IPS-18a (cell line): ENCODE measurements around the gene ITPK1.

Source experiments
- H3K27ac ChIP-seq: one replicate; pipeline ENCODE4 v1.5.1; 2013; ENCODE audit warnings: low read length
- H3K27me3 ChIP-seq: one replicate; pipeline ENCODE4 v1.6.1; 2013; ENCODE audit warnings: mild to moderate bottlenecking, low read length; ENCODE audit not compliant: control insufficient read depth, insufficient read depth
- H3K36me3 ChIP-seq: one replicate; pipeline ENCODE4 v1.6.1; 2013; ENCODE audit warnings: low read depth, low read length; ENCODE audit not compliant: control insufficient read depth
- H3K4me1 ChIP-seq: one replicate; pipeline ENCODE4 v1.6.1; 2013; ENCODE audit warnings: low read depth, low read length; ENCODE audit not compliant: control insufficient read depth
- H3K4me3 ChIP-seq: one replicate; pipeline ENCODE4 v1.5.1; 2013; ENCODE audit warnings: low read length
- H3K9ac ChIP-seq: one replicate; pipeline ENCODE4 v1.6.1; 2013; ENCODE audit warnings: mild to moderate bottlenecking, low read length, moderate library complexity
- H3K9me3 ChIP-seq: one replicate; pipeline ENCODE4 v1.6.1; 2013; ENCODE audit warnings: low read depth, low read length; ENCODE audit not compliant: control insufficient read depth

Gene ITPK1

GRCh38 chr14:93089521-93090269 is 26.0 kb downstream of the ITPK1 start:
- H3K27me3 ChIP-seq, result no peaks in the 10 kb centered on the region
- no peak overlapping the region for H3K4me3 ChIP-seq
- H3K36me3 ChIP-seq, result no peaks in the 10 kb centered on the region
- H3K4me1 ChIP-seq, result peaks cover 14% of the 10 kb centered on the region
- no peak overlapping the region for H3K9ac ChIP-seq
- H3K27ac ChIP-seq, result no peak overlapping the region
- no peaks in the 10 kb centered on the region for H3K9me3 ChIP-seq

GRCh38 chr14:93086441-93087055 is 29.2 kb downstream of the ITPK1 start:
- H3K27ac ChIP-seq, result no peak overlapping the region
- H3K4me1 ChIP-seq, result peaks cover 14% of the 10 kb centered on the region
- H3K9me3 ChIP-seq, result no peaks in the 10 kb centered on the region
- no peaks in the 10 kb centered on the region for H3K36me3 ChIP-seq
- no peaks in the 10 kb centered on the region for H3K27me3 ChIP-seq
- H3K4me3 ChIP-seq, result no peak overlapping the region
- peak overlapping the region; percentile 6 for H3K9ac ChIP-seq

- Histone ChIP-seq H3K4me1 (peaks cover 14% of the 10 kb centered on the region), H3K36me3 (no peaks in the 10 kb centered on the region), H3K9me3 (no peaks in the 10 kb centered on the region), H3K4me3 (no peak overlapping the region), H3K9ac (peak overlapping the region; percentile 6), H3K27me3 (no peaks in the 10 kb centered on the region), H3K27ac (peak overlapping the region; percentile 17)
These were observed 29.8 kb downstream of the ITPK1 start for GRCh38 chr14:93085911-93086310.

- Histone ChIP-seq H3K4me3 (no peak overlapping the region), H3K4me1 (peaks cover 14% of the 10 kb centered on the region), H3K9me3 (no peaks in the 10 kb centered on the region), H3K27ac (peak overlapping the region; percentile 12), H3K27me3 (no peaks in the 10 kb centered on the region), H3K9ac (no peak overlapping the region), H3K36me3 (no peaks in the 10 kb centered on the region)
These were observed 30.6 kb downstream of the ITPK1 start for GRCh38 chr14:93084866-93085857.

- no peak overlapping the region for H3K27ac ChIP-seq
- H3K36me3 ChIP-seq, result no peaks in the 10 kb centered on the region
- H3K9me3 ChIP-seq, result no peaks in the 10 kb centered on the region
- no peaks in the 10 kb centered on the region for H3K27me3 ChIP-seq
- H3K4me1 ChIP-seq, result peaks cover 14% of the 10 kb centered on the region
- H3K4me3 ChIP-seq, result no peak overlapping the region
- no peak overlapping the region for H3K9ac ChIP-seq
These were observed 31.3 kb downstream of the ITPK1 start for GRCh38 chr14:93084402-93084801.

GRCh38 chr14:93083917-93084316 is 31.8 kb downstream of the ITPK1 start:
- no peak overlapping the region for H3K27ac ChIP-seq
- H3K36me3 ChIP-seq, result no peaks in the 10 kb centered on the region
- no peaks in the 10 kb centered on the region for H3K27me3 ChIP-seq
- H3K9ac ChIP-seq, result no peak overlapping the region
- H3K9me3 ChIP-seq, result no peaks in the 10 kb centered on the region
- no peak overlapping the region for H3K4me3 ChIP-seq
- H3K4me1 ChIP-seq, result peaks cover 14% of the 10 kb centered on the region

GRCh38 chr14:93082576-93083001 is 33.1 kb downstream of the ITPK1 start:
- Histone ChIP-seq H3K4me1 (peaks cover 14% of the 10 kb centered on the region), H3K27ac (no peak overlapping the region), H3K27me3 (no peaks in the 10 kb centered on the region), H3K9ac (no peak overlapping the region), H3K36me3 (no peaks in the 10 kb centered on the region), H3K9me3 (no peaks in the 10 kb centered on the region), H3K4me3 (no peak overlapping the region)

GRCh38 chr14:93081876-93082570 is 33.7 kb downstream of the ITPK1 start:
- Histone ChIP-seq H3K4me1 (peaks cover 14% of the 10 kb centered on the region), H3K4me3 (no peak overlapping the region), H3K27me3 (no peaks in the 10 kb centered on the region), H3K27ac (no peak overlapping the region), H3K9ac (no peak overlapping the region), H3K9me3 (no peaks in the 10 kb centered on the region), H3K36me3 (no peaks in the 10 kb centered on the region)

- Histone ChIP-seq H3K27me3 (no peaks in the 10 kb centered on the region), H3K4me3 (no peak overlapping the region), H3K27ac (no peak overlapping the region), H3K4me1 (no peaks in the 10 kb centered on the region), H3K9me3 (no peaks in the 10 kb centered on the region), H3K9ac (no peak overlapping the region), H3K36me3 (no peaks in the 10 kb centered on the region)
These were observed 35.8 kb downstream of the ITPK1 start for GRCh38 chr14:93079865-93080403.

GRCh38 chr14:93079321-93079720 is 36.4 kb downstream of the ITPK1 start:
- no peaks in the 10 kb centered on the region for H3K9me3 ChIP-seq
- no peak overlapping the region for H3K9ac ChIP-seq
- no peak overlapping the region for H3K4me3 ChIP-seq
- H3K27ac ChIP-seq, result no peak overlapping the region
- no peaks in the 10 kb centered on the region for H3K27me3 ChIP-seq
- H3K36me3 ChIP-seq, result no peaks in the 10 kb centered on the region
- H3K4me1 ChIP-seq, result no peaks in the 10 kb centered on the region

GRCh38 chr14:93078870-93079269 is 36.9 kb downstream of the ITPK1 start:
- no peaks in the 10 kb centered on the region for H3K9me3 ChIP-seq
- H3K36me3 ChIP-seq, result no peaks in the 10 kb centered on the region
- H3K4me3 ChIP-seq, result no peak overlapping the region
- no peak overlapping the region for H3K9ac ChIP-seq
- H3K27me3 ChIP-seq, result no peaks in the 10 kb centered on the region
- no peak overlapping the region for H3K27ac ChIP-seq
- no peaks in the 10 kb centered on the region for H3K4me1 ChIP-seq
